ENCODE measurements around the gene TSR3. TPM values are rescaled to one million over a fixed set of nuclear protein-coding genes. Genes with fewer than 3 reads are reported as not detected.

The TSR3 gene
- total RNA-seq, 1 experiment from 2014 or later = 88.1 TPM

DNA sequence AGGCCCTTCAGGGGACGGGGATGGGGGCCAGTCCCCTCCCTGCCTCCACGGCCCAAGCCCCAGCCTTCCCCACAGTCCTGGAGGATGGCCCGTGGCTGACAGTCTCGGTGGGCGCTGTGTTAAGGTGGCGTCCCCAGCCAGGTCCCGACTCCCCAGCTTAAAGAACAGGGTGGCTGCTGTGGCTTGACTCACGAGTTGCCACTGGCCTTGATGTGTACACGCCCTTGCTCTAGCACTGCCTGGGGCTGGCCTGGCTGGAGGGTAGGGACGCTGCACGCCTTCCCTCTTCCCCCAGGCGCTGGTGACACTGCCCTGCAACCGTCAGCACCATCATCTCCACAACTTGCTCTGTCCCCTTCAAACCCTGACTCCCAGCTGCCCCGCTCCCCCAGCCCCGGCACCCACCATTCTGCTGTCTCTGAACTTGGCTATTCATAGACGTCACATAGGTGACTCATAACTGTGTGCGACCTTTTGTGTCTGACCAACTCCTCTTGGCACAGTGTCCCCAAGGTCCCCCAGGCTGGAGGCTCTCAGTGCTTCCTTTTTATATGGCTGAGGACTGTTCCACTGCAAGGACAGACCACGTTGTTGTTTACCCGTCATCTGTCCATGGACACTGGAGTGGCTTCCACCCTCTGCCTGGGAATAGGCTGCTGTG lies 6.4 kb upstream of the TSR3 start:
- DNase-seq (ENCODE audit: low spot score) = no peak
- in situ Hi-C loops (cut with HindIII; ENCODE audit: low sequenced_read_pairs) = no loop called here

DNA sequence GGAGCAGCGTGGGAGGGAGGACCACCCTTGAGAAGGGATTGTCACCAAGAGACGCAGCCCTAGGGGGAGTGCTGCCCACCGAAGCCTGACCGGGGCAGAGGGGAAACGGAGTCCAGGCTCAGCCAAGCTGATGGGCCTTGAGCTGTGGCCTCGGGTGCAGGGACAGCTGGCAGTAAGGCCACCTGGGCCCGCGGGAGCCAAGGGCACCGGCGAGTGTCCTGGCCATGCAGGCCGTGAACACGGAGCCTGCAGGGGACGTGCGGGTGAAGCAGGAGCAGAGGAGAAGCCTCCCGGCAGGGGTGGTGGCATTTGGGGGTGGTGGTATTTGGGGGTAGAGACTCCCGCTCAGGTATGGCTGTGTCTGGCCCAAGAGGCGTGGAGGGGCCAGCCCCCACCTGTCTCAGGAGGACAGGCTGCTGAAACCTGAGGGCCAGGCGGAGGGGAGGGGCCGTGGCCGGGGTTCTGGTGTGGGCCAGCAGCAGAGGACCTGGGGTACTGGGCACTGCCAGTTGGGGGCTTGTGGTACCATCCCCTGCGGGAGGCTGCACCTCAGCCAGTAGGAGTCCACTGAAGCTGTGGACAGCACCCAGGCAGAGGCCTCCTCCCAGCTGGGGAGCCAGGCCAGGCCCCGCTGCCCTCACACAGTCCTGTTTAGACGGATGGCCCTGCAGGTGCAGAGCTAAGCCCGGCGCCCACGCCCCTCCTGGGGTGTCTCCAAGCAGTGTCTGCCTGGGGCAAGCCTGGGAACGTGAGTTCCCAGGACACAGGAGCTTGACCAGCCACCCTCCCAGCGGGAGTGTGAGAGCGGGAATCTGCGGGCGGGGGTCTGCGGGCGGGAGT lies 4.6 kb upstream of the TSR3 start:
- no peak for DNase-seq (ENCODE audit: low spot score)
- in situ Hi-C loops (cut with HindIII; ENCODE audit: low sequenced_read_pairs) = no loop called here

DNA sequence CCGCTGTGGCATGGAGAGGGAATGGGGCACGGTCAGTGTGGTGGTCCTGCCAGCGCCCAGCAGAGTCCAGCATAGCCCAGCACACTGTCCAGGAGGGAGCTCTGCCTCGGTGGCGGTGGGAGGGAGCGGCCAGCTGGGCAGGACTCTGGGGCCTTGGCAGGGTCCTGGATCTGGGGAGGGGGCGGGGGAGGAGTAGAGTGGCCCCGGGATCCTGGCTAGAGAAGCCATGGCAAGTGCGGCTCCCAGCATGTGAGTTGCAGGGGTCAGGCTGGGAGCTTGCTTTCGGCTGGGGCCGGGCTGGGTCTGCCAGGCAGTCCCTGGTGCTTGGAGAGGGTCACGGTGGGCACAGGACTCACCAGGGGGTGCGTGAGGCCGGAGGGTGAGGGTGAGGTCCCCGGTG lies 3.9 kb upstream of the TSR3 start:
- in situ Hi-C loops (cut with HindIII; ENCODE audit: low sequenced_read_pairs) = no loop called here

DNA sequence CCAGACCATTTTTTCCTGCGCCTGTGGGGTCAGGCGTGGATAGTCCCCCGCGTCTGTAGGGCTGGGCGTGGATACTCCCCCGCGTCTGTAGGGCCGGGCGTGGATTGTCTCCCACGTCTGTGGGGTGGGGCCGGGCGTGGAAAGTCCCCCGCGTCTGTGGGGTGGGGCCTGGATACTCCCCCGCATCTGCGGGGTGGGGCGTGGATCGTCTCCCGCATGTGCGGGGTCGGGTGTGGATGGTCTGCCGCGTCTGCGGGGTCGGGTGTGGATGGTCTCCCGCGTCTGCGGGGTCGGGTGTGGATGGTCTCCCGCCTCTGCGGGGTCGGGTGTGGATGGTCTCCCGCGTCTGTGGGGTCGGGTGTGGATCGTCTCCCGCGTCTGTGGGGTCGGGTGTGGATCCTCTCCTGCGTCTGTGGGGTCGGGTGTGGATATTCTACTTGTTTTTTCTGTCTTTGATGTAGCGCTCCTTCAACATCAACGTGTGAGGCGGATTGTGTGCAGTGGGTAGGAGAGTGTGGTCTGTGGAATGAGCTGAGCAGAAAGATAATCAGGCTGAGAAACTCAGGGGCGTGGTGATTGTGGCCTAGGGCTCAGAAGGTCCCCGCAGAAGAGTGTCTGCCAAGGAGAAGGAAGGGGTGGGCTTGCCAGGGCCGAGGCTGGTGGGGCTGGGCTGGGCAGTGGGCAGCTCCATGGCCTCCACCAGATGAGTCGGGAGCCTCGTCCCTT lies 3.3 kb upstream of the TSR3 start:
- in situ Hi-C loops (cut with HindIII; ENCODE audit: low sequenced_read_pairs) = no loop called here
- no peak for DNase-seq (ENCODE audit: low spot score)

More for the DNA sequence above, 3.9 kb upstream of the TSR3 start:
- no peak for DNase-seq (ENCODE audit: low spot score)

DNA sequence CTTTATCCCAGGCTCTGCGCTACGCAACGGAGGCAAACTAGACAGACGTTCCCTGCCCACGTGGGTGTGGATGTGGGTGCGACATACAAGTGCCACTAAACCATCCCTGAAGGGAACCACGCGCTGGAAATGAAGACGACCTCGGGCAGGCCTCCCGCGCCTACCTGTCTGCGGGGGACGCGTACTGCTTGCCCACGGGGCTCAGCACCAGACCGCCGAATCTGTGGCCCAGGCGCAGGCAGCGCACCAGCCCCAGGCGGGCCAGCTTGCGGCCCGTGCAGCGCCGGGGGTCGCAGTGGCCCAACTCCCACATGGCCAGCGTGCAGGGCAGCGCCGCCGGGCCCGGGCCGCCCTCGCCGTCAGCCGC lies 480 bp downstream of the TSR3 start:
- in situ Hi-C loops (cut with HindIII; ENCODE audit: low sequenced_read_pairs) = no loop called here
- no peak for DNase-seq (ENCODE audit: low spot score)

DNA sequence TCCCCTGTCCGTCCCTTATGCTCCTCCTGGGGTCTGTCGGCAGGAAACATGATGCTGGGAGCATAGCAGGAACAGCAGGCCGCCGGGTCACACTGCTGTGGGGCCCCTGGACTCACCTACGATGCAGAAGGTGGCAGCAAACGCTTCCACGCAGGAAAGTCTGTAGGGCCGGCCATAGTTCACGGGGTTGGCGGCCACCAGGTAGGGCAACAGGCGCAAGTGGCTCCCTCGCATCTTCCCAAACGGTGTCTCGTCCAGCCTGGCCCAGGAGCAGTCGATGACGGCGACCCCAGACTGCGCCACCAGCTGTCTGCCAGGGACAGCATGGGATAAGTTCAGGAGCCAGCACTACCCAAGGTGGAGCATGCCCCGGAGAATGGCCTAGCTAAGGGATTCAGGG lies 987 bp downstream of the TSR3 start:
- in situ Hi-C loops (cut with HindIII; ENCODE audit: low sequenced_read_pairs) = no loop called here
- no peak for DNase-seq (ENCODE audit: low spot score)

DNA sequence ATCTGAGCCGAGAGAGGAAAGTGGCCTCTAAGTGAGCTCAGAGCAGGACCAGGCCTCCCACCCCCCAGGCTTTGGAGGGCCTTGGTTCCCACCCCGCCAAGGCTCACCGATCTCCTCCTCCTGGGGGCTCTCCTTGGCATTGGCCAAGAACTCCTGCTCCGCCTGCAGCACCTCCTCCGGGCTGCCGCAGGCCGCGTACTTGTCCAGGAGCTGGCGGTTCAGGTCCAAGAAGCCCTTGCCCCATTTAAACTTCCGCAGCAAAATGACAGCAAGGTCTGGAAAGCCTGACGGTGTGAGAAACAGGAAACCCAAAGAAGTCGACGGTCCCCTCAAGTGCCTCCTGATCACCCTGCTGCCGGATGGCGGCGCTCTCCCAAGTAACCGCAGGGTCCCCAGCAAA lies 1.7 kb downstream of the TSR3 start:
- in situ Hi-C loops (cut with HindIII; ENCODE audit: low sequenced_read_pairs) = no loop called here
- no peak for DNase-seq (ENCODE audit: low spot score)

DNA sequence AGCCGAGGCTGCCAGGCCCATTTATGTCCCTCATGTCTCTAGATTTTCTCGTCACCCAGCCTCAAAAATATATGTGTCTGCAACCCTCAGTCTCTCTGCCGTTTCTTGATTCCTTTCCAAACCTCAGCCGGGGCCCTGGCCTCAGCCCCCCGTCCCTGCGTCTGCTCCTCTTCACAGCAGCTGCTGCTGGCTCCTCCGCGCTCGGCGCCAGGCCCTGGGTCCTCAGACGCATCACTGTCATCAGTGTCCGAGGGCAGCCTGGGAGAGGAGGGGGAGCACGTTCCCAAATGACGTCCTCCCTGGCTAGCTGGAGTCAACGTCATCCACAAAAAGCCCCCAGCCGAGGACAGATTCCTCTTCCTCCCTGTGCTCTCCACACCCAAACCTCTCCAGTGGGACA lies 2.3 kb downstream of the TSR3 start:
- in situ Hi-C loops (cut with HindIII; ENCODE audit: low sequenced_read_pairs) = no loop called here
- DNase-seq (ENCODE audit: low spot score) = no peak

DNA sequence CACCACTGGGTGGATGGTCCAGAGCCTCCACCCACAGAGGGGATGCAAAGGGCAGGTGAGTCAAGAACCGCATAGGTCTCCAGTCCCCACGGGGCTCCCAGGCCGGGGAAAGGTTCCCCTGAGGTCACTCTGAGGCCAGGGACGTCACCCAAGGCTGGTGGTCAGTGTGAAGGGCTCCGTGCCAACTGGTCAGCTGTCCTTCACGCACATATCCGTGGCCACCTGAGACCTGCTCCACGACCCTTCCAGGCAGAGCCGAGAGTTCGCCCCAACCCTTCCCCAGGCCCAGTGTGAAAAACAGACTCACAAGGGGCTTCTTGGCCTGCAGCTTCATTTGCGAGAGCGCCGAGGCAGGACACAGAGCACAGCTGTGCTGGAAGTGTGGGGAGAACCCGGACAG lies 2.8 kb downstream of the TSR3 start:
- in situ Hi-C loops (cut with HindIII; ENCODE audit: low sequenced_read_pairs) = no loop called here
- DNase-seq (ENCODE audit: low spot score) = no peak

DNA sequence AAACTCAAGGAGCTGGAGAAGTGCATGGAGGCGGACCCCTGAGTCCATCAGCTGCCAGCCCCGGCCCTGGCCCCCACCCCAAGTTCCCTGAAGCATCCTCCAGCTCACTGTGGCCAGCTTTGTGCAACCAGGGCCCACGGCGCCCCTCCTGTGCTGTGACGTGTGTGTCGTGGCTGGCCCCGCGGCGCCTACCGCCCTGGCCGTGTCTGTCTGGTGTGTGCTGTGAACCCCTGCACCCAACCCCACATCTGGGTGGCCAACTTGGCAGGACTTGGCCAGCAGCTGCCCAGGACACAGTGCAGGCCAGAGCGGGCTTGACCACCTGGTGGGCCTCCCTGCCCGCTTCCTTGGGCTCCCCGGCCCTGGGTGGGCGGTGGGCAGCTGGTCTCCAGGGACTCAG lies 3.2 kb downstream of the TSR3 start:
- DNase-seq (ENCODE audit: low spot score) = no peak
- in situ Hi-C loops (cut with HindIII; ENCODE audit: low sequenced_read_pairs) = no loop called here

DNA sequence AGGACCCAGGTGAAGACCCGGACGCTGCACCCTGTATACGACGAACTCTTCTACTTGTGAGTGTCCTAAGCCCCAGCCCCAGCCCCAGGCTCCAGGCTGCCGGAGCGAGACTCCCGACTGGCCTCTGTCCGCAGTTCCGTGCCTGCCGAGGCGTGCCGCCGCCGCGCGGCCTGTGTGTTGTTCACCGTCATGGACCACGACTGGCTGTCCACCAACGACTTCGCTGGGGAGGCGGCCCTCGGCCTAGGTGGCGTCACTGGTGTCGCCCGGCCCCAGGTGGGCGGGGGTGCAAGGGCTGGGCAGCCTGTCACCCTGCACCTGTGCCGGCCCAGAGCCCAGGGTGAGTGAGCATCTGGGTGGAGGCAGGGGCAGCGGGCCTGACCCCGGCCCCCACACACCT lies 3.7 kb downstream of the TSR3 start:
- DNase-seq (ENCODE audit: low spot score) = no peak
- in situ Hi-C loops (cut with HindIII; ENCODE audit: low sequenced_read_pairs) = no loop called here

DNA sequence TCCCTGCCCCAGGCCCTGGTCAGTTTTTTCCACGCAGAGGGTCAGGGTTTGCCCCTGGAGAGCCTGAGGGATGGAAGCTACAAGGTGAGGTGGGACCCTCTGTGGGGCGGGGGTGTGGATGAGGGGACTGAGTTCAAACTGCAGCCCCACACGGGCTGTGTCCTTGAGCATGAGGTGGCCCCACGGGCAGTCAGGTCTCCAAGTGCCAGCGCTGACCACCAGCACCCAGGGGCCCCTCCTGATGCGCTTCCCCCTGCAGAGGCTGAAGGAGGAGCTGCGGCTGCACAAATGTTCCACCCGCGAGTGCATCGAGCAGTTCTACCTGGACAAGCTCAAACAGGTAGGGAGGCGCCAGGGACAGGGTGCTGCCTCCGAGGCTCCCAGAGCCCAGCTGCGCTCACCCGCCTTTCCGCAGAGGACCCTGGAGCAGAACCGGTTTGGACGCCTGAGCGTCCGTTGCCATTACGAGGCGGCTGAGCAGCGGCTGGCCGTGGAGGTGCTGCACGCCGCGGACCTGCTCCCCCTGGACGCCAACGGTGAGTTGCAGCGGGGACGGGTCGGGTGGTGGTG lies 4.3 kb downstream of the TSR3 start:
- in situ Hi-C loops (cut with HindIII; ENCODE audit: low sequenced_read_pairs) = no loop called here
- DNase-seq (ENCODE audit: low spot score) = no peak

DNA sequence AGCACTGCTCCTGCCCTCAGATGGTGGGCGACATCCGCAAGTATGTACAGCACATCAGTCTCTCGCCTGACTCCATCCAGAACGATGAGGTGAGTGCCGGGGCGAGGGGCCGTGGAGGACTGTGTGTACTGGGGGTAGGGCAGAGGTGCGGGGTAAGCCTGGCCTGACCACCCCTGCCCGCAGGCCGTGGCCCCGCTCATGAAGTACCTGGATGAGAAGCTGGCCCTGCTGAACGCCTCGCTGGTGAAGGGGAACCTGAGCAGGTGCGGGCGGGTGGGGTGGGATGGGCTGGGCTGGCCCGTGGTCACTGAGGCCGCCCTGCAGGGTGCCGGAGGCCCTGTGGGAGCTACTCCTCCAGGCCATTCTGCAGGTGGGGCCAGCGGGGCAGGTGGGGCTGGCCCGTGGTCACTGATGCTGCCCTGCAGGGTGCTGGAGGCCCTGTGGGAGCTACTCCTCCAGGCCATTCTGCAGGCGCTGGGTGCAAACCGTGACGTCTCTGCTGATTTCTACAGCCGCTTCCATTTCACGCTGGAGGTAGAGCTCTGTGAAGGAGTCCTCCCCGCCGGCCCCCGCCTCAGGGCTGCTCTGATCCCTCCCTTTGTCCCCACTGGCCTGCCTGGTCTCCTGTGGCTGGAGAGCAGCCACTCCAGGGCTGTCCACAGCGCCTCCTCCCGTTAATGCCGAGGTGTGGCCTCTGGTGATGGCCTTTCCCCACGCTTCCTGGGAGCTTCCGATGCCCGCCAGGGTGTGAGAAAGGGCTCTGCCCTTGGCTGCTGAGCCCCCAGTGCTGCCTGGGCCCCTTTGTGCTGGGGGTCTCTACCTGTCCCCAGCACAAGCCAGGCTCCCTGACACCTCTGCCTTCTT lies 5.0 kb downstream of the TSR3 start:
- in situ Hi-C loops (cut with HindIII; ENCODE audit: low sequenced_read_pairs) = no loop called here
- DNase-seq (ENCODE audit: low spot score) = no peak

DNA sequence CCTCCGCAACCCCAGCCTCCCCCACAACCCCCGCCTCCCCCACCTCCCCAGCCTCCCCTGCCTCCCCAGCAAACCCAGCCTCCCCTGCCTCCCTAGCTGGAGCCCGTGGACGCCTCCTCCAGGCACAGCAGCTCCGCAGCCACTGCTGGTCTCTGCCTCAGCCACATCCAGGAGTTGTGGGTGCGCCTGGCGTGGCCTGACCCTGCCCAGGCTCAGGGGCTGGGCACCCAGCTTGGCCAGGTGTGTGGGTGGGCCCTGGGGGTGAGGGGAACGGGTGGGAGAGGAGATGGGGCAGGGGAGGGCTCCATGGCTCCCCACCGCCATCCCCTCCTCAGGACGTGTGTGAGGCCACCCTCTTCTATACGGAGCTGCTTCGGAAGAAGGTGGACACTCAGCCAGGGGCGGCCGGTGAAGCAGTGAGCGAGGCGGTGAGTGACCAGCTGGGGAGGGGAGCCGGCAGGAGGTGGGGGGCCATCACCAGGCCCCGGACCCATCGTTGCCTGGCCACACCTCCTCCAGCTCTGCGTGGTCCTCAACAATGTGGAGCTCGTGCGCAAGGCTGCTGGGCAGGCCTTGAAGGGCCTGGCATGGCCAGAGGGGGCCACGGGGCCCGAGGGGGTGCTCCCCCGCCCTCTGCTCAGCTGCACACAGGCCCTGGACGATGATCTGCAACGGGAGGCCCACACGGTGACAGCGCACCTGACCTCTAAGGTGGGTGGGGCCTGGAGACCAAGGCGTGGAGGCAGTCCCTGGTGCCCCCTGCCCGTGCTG lies 5.8 kb downstream of the TSR3 start:
- DNase-seq (ENCODE audit: low spot score) = no peak
- in situ Hi-C loops (cut with HindIII; ENCODE audit: low sequenced_read_pairs) = no loop called here

DNA sequence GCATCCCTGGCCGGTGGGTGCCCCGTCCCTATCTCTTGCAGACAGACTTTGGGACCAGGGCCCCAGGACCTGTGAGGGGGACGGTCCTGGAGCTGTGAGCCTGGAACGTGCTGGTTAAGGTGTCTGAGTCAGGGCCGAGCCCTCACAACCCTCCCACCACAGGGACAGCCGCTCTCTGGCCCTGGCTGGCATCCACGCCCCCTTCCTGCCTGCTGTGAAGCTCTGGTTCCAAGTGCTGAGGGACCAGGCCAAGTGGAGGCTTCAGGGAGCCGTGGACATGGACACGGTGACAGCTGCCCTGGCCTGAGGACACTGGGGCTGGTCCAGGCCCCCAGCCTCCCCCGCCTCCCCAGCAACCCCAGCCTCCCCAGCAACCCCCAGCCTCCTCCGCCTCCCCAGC lies 6.6 kb downstream of the TSR3 start:
- DNase-seq (ENCODE audit: low spot score) = no peak

DNA sequence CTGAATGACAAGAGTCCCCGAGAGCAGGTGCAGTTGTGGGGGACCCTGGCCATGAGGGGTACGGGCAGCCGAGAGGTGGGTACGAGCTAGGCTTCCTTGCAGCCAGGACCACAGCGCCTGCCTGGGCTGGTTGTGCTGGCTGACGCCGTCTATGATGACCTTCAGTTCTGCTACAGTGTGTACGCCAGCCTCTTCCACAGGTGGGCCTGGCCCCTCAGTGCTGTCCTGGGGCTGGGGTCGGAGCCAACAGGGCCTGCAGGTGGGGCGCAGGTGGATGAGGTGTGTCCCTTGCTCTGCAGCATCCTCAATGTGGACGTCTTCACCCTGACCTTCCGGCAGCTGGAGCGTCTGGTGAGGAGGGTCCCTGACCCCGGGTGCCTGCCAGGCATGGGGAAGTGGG lies 7.2 kb downstream of the TSR3 start:
- no peak for DNase-seq (ENCODE audit: low spot score)
- in situ Hi-C loops (cut with HindIII; ENCODE audit: low sequenced_read_pairs) = no loop called here

More for the DNA sequence above, 6.6 kb downstream of the TSR3 start:
- in situ Hi-C loops (cut with HindIII; ENCODE audit: low sequenced_read_pairs) = no loop called here

DNA sequence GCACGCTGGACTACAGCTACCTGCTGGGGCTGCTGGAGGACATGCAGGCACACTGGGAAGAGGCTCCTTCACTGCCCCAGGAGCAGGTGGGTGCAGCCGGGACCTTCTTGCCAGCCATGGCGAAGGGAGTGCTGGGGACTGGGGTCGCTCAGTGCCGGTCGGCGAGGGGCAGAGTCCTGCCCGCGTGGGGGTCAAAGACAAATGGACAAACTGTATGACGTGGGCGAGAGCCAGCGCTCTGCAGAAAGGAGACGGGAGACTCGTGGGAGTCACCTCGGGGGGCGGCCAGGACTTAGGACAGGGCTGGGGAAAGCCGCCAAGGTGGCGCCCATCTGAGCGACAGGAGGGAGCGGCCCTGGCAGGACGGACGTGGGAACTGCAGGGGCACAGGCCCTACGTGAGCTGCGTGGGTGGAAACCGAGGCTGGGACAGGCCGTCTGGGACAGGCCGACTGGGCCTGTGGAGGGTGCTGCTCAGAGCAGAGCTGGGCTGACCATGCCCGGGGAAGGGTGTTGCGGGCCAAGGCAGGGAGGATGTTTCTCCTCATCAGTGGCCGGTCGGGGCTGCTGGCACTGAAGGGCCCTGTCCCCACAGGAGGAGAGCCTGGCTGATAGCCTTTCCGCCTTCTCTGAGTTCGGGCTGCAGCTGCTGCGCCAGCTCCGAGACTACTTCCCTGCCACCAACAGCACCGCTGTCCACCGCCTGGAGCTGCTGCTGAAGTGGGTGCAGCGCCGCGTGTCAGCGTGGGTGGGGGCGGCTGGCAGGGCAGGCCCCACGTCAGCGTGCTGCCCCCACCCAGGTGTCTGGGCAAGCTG lies 8.0 kb downstream of the TSR3 start:
- in situ Hi-C loops (cut with HindIII; ENCODE audit: low sequenced_read_pairs) = no loop called here
- no peak for DNase-seq (ENCODE audit: low spot score)

All from G401 (cell line).